Peyer's patch (tissue), 4 donors: ENCODE results near the gene HPSE2.

Source experiments
- POLR2A ChIP-seq, 2 donors: fragments of 450-650 bp; IDR thresholded peaks; one replicate each; pipeline ENCODE4 v1.5.1; 2017; ENCODE audit warnings: antibody characterized with exemption in 2 of 2, mild to moderate bottlenecking in 2 of 2, moderate library complexity in 2 of 2
- TF ChIP-seq, protein P1 (sequence below), 6 experiments: fragments of 450-650 bp in 4 of 6; fragments of 200-600 bp in 2 of 6; sonication (generic) in 1 of 6; IDR thresholded peaks; one replicate each; pipeline ENCODE4 v1.5.1; 2017 to 2019; ENCODE audit warnings: antibody characterized with exemption in 6 of 6, mild to moderate bottlenecking in 3 of 6, moderate library complexity in 1 of 6

DNA sequence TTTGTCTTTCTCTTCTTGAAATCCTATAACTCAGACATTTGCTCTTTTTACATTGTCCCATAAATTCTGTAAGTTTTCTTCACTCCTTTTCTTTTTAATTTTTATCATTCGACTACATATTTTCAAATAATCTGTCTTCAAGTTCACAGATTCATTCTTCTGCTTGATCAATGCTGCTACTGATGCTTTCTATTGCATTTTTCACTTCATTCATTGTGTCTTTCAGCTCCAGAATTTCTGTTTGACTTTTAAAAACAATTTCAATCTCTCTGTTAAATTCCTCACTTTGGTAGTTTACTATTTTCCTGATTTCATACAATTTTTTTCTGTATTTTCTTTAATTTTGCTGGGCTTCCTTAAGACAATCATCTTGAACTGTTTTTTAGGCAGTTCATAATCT lies 230.4 kb downstream of the HPSE2 start:
- TF ChIP-seq, protein P1, sequence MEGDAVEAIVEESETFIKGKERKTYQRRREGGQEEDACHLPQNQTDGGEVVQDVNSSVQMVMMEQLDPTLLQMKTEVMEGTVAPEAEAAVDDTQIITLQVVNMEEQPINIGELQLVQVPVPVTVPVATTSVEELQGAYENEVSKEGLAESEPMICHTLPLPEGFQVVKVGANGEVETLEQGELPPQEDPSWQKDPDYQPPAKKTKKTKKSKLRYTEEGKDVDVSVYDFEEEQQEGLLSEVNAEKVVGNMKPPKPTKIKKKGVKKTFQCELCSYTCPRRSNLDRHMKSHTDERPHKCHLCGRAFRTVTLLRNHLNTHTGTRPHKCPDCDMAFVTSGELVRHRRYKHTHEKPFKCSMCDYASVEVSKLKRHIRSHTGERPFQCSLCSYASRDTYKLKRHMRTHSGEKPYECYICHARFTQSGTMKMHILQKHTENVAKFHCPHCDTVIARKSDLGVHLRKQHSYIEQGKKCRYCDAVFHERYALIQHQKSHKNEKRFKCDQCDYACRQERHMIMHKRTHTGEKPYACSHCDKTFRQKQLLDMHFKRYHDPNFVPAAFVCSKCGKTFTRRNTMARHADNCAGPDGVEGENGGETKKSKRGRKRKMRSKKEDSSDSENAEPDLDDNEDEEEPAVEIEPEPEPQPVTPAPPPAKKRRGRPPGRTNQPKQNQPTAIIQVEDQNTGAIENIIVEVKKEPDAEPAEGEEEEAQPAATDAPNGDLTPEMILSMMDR (IDR thresholded peaks at IDR 0.05): no peak
- TF ChIP-seq POLR2A (IDR thresholded peaks at IDR 0.05): no peak
